HG02981 (cell line): ENCODE data around the gene MRPL38.
"Not testable (repeated sequence)": the region's sequence is repeated elsewhere in the genome, so short reads cannot be mapped to it uniquely, and the experiment has no call there.

Experiments used
- ATAC-seq: cut with Tn5 transposase; IDR thresholded peaks from one replicate; pipeline ENCODE4 v1.9.1; 2021; ENCODE audit warnings: mild to moderate bottlenecking, moderate library complexity; ENCODE audit not compliant: unreplicated experiment

The MRPL38 gene

GRCh38 chr17:75897160-75898019, 7.3 kb downstream of the MRPL38 start:
- no peak for ATAC-seq

GRCh38 chr17:75896415-75897159, 8.1 kb downstream of the MRPL38 start, which contains the start of gene TRIM65:
Gene TRIM65 (minus strand): TSS chr17:75896951. CDS start chr17:75896937, 14 bp downstream.
- peak; percentile 64 for ATAC-seq

GRCh38 chr17:75895370-75896155, 9.1 kb downstream of the MRPL38 start:
- ATAC-seq = no peak

GRCh38 chr17:75894049-75894733, 10.5 kb downstream of the MRPL38 start:
- no peak for ATAC-seq

- no peak for ATAC-seq
These were observed 11.2 kb downstream of the MRPL38 start for GRCh38 chr17:75893305-75894048.

GRCh38 chr17:75892556-75893224, 12.0 kb downstream of the MRPL38 start:
- ATAC-seq = no peak

GRCh38 chr17:75891605-75892555, 12.8 kb downstream of the MRPL38 start:
- no peak for ATAC-seq

GRCh38 chr17:75891022-75891604, 13.6 kb downstream of the MRPL38 start:
- ATAC-seq = no peak

- ATAC-seq = no peak
These were observed 15.2 kb downstream of the MRPL38 start for GRCh38 chr17:75889454-75889853.

- ATAC-seq = no peak
These were observed 16.2 kb downstream of the MRPL38 start for GRCh38 chr17:75888484-75888883.

GRCh38 chr17:75885860-75886259, 18.8 kb downstream of the MRPL38 start:
- ATAC-seq = not testable (repeated sequence)

- ATAC-seq = no peak
These were observed 19.3 kb downstream of the MRPL38 start for GRCh38 chr17:75885431-75885830.

- no peak for ATAC-seq
These were observed 22.8 kb downstream of the MRPL38 start for GRCh38 chr17:75881678-75882454.

- no peak for ATAC-seq
These were observed 24.4 kb downstream of the MRPL38 start for GRCh38 chr17:75880266-75880665.

- no peak for ATAC-seq
These were observed 26.3 kb downstream of the MRPL38 start, which contains the start of gene TRIM47 for GRCh38 chr17:75878174-75878998. Gene TRIM47 (minus strand): TSS chr17:75878581. CDS start chr17:75878548, 33 bp downstream.

GRCh38 chr17:75877752-75878173, 26.9 kb downstream of the MRPL38 start:
- ATAC-seq = peak; percentile 46
